Activated CD4-positive, CD25-positive, alpha-beta regulatory T cell (primary cell): Measurements from ENCODE around the gene PYROXD2.

Experiments
- DNase-seq, 4 experiments: peaks; one replicate each; lab custom pipeline; 2025; lab: John Stamatoyannopoulos, UW

PYROXD2 gene

DNA sequence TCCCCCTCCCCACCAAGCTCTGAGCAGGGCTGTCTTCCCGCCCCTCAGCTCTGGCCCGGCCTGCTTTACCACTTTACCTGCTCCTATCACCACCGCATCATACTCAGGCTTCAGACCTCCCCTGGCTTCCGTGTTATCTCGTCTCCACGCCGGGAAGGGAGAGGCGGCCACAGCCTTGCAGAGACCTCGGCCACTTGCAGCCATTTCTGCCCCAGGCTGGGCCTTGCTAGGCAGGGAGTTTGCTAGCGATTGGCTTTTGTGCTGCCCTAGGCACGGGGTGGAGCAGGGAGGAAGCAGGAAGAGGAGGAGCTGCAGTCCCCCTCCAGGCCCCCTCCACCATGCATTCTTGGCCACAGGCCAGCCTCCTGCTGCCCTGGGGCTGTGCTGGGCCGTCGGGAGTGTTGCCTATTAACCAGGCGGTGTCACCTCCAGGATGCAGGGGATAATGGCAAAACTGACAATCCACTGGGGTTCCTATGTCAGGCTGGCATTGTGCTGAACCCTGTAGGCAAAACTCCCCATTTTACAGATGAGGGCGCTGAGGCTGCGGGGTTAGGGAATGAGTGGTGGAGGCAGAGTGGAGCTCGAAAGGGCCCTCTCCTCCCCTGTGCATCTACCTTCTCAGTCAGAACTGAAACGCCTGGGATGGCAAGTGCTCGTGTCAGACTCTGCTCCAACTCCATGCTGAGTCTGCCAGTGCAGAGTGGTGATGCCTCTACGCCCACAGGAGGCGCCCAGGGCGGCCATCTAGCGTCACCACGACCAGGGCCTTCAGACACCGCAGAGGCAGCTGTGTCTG, at the start of gene PYROXD2:
TSS of gene PYROXD2 (minus strand) at position 251 of the 799 bp plus-strand sequence. CDS start at position 204, 47 bp downstream.
- DNase-seq = peak in 2 of 4 experiments; percentile 23 to 40

DNA sequence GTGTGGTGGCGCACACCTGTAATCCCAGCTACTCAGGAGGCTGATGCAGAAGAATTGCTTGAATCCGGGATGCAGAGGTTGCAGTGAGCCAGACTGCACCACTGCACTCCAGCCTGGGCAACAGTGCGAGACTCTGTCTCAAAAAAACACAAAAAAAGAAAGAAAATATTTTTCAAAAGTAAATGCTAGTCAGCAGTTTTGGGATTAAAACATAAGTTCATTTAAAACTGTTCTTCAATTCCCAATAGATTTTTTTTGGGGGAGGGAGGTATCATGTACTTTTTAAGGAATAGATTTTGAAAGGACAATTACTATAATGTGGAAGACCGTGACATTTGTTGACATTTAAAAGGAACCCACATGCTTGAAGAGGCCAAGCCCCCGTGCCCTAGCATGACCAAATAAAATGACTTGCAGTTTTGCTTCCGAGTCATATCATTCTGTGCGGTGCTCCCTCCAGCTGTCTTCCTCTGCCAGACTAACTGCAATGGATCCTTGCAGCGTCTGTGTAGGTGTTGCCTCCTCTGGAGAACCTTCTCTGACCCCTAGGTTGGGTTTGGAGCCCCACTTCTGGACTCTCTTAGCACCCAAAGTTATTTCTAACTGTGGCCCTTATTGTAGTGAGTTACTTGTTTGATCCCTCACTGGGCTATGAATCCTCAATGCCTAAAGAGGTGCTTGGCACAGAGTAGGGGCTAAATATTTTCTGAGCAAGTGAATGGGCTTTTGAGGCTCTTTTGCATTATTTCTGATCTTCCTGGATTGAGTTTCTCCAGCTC, 49.2 kb upstream of the PYROXD2 start:
- no peak for DNase-seq

DNA sequence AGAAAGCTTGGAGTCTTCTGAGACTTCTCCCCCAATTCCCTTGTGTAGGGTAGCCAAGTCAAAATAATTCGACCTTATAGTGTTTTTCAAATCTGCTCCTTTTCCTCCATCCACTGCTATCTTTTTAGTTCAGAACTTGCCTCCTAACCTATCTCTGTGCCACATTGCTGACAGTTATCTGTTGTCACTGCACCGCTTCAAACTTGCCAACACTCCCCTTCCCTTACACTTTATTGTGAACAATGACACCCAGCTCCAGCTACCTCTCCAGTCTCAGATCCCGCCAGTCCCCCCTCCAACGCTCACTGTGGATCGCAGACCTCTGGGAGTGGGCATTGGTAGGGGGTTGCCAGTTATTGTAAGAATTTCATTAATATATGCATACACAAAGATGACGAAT, 48.0 kb upstream of the PYROXD2 start:
- no peak for DNase-seq

DNA sequence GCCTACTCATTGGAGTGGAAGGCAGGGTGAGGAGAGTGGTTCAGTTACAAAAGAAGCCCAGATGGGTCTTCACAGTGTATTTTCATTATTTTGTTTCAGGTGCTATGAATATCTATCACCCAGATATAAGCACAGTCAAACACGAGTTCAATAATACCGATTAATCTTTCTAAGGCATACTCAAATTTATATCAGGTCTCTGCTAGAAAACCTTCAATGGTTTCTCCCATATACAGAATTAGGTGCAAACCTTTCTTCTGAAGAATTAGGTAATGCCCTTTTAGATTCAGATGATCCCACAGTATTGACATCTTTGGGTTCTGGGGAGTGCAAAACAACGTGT, 46.5 kb upstream of the PYROXD2 start:
- DNase-seq = no peak

DNA sequence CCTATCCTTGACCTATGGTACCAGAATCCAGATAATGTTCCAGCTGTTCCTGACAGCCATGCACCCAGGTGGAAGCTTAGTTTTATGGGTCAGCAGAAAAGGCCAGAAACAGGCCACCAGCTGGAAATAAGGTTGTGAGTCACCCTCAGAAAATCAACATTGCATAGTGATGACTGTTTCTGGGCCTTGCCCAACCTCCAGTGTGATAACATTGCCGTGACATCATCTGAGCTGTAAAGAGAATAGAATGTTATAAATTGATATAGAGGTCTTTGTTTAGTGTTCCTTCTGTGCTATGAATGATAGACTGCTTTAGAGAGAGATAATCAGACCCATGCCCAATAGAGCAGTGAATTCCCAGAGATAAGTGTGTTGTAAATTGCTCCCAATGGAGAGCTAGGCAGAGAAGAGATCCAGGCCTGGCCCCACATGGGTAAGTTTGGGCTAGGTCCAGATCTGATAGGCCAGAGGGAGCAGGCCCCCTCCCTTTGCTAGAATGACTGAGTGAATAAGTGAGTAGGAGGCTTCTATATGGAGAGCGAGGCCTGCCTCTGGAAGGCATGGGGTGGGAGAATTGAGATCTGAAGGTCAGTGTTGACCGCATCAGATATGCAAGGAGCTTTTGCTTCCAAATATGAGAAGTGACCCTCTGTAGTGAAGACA, 46.0 kb upstream of the PYROXD2 start:
- DNase-seq = no peak

DNA sequence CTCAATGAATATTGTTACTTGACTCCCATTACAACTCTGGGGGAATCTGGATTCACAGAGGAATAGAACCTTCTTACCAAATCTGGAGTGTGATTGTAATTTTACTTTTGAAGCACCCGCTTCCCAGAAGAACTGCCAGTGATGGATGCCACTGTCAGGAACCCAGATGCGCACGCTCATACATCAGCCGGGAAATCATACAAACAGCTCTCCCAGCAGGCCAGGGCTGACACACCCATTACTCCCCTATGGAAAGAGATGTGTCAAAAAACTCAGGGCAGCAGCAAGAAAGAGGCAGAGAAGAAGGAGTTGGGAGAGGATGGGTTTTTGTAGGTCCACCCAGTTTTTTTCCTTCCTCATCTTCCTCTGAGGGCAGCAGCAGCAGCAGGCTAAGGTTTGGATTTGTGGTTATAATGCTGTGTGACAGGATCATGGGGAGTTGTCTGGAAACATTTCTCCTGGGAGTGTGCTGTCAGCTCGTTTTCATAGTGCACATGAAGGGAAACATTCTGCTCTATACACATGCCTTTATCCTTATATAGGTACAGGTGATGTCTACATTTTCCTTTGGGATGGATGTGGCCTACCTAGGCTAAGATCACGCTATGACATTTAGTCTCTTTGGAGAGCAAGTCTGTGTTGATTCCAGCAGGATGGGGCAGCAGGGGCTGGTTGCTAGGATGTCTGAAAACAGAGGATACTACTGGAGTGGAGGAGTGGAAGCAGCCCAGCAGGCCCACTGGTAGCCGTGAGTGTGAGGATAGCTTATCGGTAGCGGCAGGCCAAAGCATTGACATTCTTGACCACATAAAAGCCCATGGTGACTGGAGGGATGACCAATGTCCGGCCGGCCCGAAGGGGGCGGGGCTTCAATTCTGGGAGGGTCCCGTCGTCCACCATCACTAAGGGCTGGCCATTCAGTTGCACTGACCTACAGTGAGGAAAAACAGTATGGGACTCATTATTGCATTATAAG, 44.1 kb upstream of the PYROXD2 start:
- no peak for DNase-seq

DNA sequence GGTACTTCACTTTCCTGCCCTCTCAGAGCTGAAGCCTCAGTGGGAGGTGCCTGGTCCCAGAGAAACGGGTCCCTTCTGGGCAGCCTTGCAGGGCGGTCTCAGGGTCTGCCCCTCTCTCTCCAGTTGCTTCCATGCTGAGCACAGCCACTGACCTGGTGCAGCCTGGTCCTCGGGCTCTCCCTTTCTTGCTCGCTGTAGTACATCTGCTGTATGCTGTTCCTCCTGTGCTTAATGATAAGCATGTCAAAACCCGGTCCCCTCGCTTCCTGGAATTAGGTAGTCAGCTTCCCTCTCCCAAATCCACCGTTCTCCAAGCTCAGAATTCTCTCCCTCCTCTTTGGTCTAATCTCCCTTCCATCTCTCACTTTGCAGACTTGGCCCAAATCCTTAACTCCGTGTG, 42.7 kb upstream of the PYROXD2 start:
- DNase-seq = no peak

DNA sequence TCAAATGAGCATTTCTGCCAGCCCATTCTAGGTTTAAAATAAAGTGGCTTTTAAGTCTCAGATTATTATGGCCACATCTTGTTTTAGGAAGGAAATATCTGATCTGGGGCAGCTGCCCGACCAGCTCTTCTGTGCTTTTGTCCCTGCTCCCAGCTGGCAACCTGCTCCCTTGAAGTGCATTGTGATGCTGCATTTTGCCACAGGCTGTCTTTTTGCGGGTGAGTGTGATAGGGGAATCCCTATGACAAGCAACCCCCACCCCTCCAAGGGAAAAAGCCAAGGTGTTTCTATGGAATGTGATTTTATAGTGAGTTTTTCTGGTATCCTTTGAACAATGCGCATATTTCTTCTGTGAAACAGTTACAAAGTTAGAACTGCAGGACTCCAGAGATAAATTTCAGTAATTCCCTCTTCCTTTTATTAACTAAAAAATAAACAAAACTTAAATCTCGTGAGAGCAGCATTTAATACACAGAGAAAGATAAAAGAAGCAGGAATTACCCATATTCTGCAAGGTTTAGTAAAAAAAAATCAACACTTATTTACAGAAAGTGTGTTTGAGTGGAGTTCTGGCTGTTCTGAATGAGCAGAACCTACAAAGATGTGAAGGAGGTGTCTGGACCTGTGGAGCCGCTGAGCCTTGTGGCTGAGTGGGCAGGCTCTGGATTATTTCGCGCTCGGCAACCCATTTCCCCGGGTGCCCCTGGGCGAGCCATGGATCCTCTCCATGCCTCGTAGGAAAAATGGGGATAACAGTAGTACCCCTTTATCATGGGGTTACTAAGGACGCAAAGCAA, 41.9 kb upstream of the PYROXD2 start:
- no peak for DNase-seq

DNA sequence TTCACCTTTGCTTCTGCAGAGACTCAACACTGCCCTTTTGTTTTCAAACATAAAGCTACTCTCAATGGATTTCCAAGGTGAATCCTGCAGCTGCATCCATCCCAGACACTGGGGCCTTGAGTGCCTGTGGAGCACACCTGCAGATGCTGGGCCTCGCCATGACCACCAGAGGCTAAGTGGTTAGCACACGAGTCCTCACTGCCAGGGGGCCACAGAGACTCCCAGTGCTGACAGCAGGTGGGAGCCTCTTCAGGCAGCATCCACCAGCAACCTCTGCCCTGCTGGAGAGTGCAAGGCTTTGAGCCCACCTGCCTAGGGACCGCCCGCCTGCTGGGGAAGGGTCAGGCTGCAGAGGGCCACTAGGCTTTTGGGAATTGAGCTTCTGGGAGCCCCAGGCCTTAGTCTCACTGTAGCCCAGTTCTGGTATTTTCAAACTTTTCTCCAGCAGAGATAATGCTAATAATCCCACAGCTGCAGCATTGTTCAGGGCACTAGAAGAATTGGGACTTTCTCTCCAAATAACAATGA, 41.1 kb upstream of the PYROXD2 start:
- no peak for DNase-seq

DNA sequence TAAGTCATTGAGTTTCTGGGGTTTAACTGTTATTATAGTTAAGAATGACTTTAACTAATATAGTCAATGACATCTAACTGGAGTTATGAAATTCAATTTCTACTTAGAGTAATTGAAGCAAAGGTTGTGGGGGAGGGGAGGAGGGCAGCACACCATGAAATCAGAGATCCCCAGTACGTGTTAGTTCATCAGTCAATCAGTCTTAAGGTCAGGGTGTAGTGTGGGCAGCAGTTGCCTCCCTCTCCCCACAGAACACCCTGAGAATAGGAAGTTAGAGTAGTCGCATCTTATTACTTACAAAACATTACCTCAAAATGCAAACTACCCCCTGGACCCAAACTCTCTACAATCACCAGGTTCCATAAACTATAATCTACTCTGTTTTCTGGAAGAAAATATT, 38.7 kb upstream of the PYROXD2 start:
- DNase-seq = no peak

DNA sequence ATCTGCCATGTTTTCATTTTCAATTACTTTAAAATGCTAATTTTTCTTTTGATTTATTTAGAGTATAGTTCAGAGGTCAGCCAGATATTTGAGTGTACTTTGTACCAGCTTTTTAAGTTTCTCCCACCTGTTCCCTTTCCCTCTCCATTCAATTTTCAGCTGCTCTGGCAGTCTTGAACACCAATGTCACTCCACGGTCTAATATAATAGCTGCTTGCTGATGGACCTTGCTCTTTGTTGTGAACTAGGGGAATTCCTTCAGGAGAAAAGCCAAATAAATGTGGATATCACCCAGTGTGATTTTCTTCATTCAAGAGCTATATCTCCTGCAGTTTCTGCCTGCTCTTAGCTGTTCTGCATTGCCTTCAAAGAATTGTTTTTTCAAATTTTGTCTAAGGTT, 35.6 kb upstream of the PYROXD2 start:
- no peak for DNase-seq

DNA sequence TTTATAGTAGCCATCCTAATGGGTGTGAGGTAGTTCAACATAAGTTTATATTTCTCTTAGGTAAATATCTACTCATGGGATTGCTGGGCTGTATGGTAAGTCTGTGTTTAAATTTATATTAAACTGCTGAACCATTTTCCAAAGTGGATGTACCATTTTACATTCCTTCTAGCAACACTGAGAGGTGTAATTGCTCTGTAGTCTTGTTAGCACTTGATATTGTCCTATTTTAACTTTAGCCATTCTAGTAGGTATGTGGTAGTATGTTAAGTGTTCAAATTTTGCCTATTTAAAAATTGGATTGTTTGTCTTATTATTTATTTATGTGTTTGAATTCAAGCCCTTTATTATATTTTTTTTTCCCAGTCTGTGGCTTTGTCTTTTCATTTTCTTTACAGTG, 34.3 kb upstream of the PYROXD2 start:
- DNase-seq = no peak

DNA sequence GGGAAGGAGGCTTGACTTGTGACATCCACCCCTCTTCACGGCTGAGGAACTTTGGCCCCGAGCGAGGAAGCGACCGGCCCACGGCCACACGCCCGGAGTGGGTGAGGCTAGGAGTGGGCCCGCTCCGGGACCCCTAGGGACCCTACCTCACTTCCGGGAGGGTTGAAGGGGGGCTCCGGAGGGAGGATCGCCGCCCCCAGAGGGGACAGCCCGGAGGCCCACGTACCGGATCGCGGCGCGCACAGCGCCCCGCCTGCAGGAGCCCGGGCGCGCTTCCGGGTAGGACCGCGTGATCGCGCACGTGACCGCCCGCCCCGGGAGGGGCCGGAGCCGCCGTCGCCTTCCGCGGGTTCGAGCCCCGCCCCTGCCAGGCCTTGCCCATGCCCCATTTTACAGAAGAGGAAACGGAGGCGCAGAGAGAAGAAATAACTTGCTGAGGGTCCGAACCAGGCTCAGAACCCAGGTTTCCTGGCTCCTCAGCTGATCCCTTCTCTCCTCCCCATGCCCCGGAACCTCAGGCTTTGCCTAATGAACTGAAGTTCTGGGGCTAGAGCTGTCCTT, 31.8 kb upstream of the PYROXD2 start, which contains the start of gene HPS1:
TSS of gene HPS1 (minus strand) at position 275 of the 561 bp plus-strand sequence. CDS start 3,695 bp downstream, outside the sequence.
- DNase-seq = peak; percentile 63 to 75 (median 69)

DNA sequence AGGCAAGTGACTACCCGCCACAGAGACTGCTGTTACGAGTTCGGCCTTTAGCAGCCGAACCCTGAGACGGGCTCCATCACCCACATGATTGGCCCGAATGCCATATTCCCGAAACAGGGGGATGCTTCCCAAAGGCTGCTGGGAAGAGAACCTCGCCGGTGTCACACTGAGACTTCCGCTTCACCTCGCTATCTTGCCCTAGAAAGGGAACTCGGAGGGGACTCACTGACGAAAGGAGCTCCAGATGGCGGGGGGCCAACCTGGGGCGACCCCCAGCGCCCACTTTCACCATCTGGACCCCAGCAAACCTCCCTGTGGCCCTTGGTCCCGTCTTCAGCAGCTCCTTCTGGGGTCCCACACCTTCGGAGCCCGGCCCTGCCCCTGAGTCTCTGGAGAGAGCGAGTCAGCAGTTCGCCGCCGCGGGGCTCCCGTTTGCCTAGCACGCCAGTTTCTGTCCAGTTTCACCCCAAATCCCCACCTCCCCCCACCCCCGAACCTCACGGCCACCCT, 31.2 kb upstream of the PYROXD2 start:
- peak in 2 of 4 experiments; percentile 21 to 39 for DNase-seq

DNA sequence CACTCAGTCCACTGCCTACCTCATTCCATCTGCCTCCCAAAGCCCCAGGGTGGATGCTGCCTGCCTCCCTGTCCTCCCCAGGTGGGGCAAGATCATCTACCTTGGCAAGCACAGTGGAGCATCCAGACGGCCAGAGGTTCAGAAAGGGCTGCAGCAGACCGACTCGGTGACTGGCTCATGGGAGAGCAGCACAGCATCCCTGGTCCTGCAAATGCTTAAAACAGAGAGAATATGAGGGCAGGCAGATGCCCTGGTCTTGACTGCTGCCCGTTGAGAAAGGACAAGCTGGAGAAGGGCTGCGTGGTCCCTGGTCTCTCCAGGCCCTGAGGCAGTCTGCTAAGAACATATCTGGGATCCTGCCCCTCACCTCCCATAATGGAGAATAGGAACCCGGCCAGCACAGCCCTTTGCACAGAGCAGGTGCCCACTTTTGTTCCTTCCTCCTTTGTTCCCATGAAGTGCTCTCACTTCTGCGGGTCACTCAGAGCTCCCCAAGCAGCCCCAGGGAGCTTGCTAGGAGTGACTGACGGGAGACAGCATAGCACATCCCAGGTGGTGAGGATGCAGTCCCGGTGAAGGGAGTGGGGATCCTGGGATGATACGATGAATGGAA, 30.3 kb upstream of the PYROXD2 start:
- DNase-seq = no peak

DNA sequence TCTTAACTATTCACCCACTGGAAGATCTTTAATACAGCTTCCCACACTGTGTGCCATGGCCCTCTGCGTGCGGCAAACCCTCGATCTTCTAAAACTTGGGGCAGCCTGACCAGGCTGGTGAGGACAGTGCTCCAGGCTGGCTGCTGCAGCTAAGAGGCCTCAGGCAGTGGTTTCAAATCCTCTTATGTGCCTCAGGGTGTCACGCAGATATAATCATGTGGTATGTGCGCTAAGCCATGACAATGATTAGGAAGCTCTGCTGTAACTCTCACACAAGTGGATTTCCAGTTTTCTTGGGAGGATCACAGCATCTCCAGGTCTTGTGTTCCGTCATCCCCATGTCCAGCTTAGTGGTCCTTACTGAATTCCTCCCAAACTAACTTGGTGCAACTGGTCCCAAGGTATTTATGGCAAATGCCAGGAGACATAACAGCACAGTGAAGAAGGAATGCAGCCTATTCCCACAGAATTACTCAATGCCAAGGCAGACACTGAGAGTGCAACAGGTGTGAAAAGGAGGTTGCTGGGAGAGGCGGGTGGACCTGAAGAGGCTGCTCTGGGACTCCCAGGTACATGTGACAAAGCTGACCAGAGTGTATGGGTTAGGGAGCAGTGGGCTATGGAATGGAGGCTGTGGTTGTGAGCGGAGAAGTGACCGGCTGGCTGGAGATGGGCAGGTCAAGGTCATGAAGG, 29.5 kb upstream of the PYROXD2 start:
- DNase-seq = no peak

DNA sequence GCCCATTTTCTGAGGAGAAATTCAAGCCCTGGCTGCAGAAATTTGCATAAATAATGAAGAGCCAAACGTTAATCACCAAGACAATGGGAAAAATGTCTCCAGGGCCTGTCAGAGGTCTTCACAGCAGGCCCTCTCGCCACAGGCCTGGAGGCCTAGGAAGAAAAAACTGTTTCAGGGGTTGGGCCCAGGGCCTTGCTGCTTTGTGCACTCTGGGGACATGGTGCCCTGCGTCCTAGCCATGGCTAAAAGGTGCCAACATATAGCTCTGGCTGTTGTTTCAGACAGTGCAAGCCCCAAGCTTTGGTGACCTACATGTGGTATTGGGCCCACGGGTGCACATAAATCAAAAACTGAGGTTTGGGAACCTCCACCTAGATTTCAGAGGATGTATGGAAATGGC, 23.7 kb upstream of the PYROXD2 start:
- DNase-seq = no peak

DNA sequence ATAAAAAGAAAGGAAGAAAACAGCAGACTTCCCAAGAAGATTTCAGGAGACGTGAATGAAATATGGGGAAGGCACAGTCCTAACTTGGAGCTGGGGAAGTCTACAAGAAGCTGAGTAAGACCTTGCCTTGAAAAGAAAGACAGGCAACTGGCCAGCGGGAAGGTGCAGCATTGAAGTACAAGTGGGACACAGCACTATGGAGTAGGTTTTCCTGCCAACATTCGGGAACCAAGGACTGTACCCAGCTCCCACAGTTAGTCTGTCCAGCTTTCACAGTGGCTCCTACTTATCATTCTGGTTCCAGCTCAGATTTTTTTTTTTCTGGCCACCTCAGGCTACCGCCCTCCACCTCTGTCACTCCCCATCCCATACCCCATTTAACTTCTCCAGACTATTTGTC, 21.7 kb upstream of the PYROXD2 start:
- DNase-seq = no peak

DNA sequence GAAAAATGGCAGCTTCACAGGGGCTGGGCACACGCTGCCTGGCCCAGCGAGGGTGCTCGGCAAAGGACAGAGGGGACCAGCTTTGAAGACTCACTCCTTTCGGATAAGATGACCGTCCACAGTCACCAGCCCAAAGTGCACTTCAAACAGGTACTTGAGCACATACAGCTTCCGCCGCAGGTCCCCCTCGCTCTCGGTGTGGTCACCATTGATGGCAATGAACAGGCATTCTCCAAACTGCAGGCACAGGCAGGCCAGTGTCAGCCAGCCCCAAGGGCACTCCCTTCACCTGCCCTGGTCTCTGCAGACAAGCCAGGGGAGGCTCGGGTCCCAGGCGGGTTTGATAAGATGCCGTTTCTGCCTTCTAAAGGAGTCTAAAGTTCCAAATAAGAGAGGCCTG, 20.2 kb upstream of the PYROXD2 start:
- DNase-seq = no peak
